GM12872 (cell line): Measurements from ENCODE around the gene TWIST1.

Experiments used
- CTCF ChIP-seq: IDR thresholded peaks from 3 replicates; pipeline ENCODE4 v1.5.1; 2011; ENCODE audit warnings: low read depth, mild to moderate bottlenecking, low read length, moderate library complexity; ENCODE audit not compliant: insufficient read depth

The TWIST1 gene

GRCh38 chr7:19117091-19117869, at the start of gene TWIST1:
TWIST1 (minus strand) TSS chr7:19117636; CDS start chr7:19117321, 315 bp downstream.
- no peak for TF ChIP-seq CTCF

GRCh38 chr7:19161671-19162070, 44.2 kb upstream of the TWIST1 start:
- TF ChIP-seq CTCF, result no peak

- TF ChIP-seq CTCF, result no peak
Observed at GRCh38 chr7:19146699-19147098, 29.3 kb upstream of the TWIST1 start.

- no peak for TF ChIP-seq CTCF
Observed at GRCh38 chr7:19145434-19146115, 28.1 kb upstream of the TWIST1 start.

- no peak for TF ChIP-seq CTCF
Observed at GRCh38 chr7:19144661-19145433, 27.4 kb upstream of the TWIST1 start, which contains the start of gene FERD3L. FERD3L (minus strand) TSS chr7:19145421; CDS start chr7:19145362, 59 bp downstream.

GRCh38 chr7:19143881-19144574, 26.6 kb upstream of the TWIST1 start:
- TF ChIP-seq CTCF, result no peak

- no peak for TF ChIP-seq CTCF
Observed at GRCh38 chr7:19139706-19140327, 22.4 kb upstream of the TWIST1 start.
